ENCODE results near the gene MCC.

The MCC gene

GRCh38 chr5:113221294-113222176 is 266.7 kb downstream of the MCC start:
- no peak for TF ChIP-seq CTCF (IDR thresholded peaks at IDR 0.05; ENCODE audit: unreplicated experiment in 3 of 3)
- no peaks in the 10 kb centered on the region for H3K27me3 Mint-ChIP-seq (ENCODE audit: low read depth)
- peak overlapping the region; percentile 11 to 71 (median 43) for H3K27ac Mint-ChIP-seq
- H3K4me1 Mint-ChIP-seq, result peaks cover 75% of the 10 kb centered on the region
- no peak overlapping the region for H3K4me3 Mint-ChIP-seq
- H3K36me3 Mint-ChIP-seq (ENCODE audit: low read depth), result no peaks in the 10 kb centered on the region
- no peaks in the 10 kb centered on the region for H3K9me3 Mint-ChIP-seq

GRCh38 chr5:113219695-113220094 is 268.6 kb downstream of the MCC start:
- H3K36me3 Mint-ChIP-seq (ENCODE audit: low read depth), result no peaks in the 10 kb centered on the region
- peak overlapping the region; percentile 61 to 86 (median 66) for H3K27ac Mint-ChIP-seq
- no peaks in the 10 kb centered on the region for H3K27me3 Mint-ChIP-seq (ENCODE audit: low read depth)
- H3K4me1 Mint-ChIP-seq, result peaks cover 66% of the 10 kb centered on the region
- H3K4me3 Mint-ChIP-seq, result no peak overlapping the region
- H3K9me3 Mint-ChIP-seq, result no peaks in the 10 kb centered on the region
- no peak for TF ChIP-seq CTCF (IDR thresholded peaks at IDR 0.05; ENCODE audit: unreplicated experiment in 3 of 3)

- H3K27ac Mint-ChIP-seq, result peak overlapping the region; percentile 30 to 92 (median 66)
- no peak for TF ChIP-seq CTCF (IDR thresholded peaks at IDR 0.05; ENCODE audit: unreplicated experiment in 3 of 3)
- peaks cover 59% of the 10 kb centered on the region for H3K4me1 Mint-ChIP-seq
- no peaks in the 10 kb centered on the region for H3K36me3 Mint-ChIP-seq (ENCODE audit: low read depth)
- no peaks in the 10 kb centered on the region for H3K27me3 Mint-ChIP-seq (ENCODE audit: low read depth)
- H3K4me3 Mint-ChIP-seq, result peak overlapping the region in 1 of 3 experiments; percentile 43
- no peaks in the 10 kb centered on the region for H3K9me3 Mint-ChIP-seq
Observed at GRCh38 chr5:113218906-113219517, 269.2 kb downstream of the MCC start.

- Mint-ChIP-seq H3K27ac (peak overlapping the region; percentile 66 to 92 (median 83)), H3K36me3 (ENCODE audit: low read depth) (no peaks in the 10 kb centered on the region), H3K4me1 (peaks cover 51% of the 10 kb centered on the region), H3K9me3 (no peaks in the 10 kb centered on the region), H3K4me3 (peak overlapping the region; percentile 9 to 58 (median 26)), H3K27me3 (ENCODE audit: low read depth) (no peaks in the 10 kb centered on the region)
- TF ChIP-seq CTCF (IDR thresholded peaks at IDR 0.05; ENCODE audit: unreplicated experiment in 3 of 3), result no peak
Observed at GRCh38 chr5:113218200-113218599, 270.1 kb downstream of the MCC start.

GRCh38 chr5:113217619-113218184 is 270.6 kb downstream of the MCC start:
- TF ChIP-seq CTCF (IDR thresholded peaks at IDR 0.05; ENCODE audit: unreplicated experiment in 3 of 3), result no peak
- Mint-ChIP-seq H3K27me3 (ENCODE audit: low read depth) (no peaks in the 10 kb centered on the region), H3K9me3 (no peaks in the 10 kb centered on the region), H3K36me3 (ENCODE audit: low read depth) (no peaks in the 10 kb centered on the region), H3K4me1 (peaks cover 48% of the 10 kb centered on the region), H3K4me3 (peak overlapping the region in 1 of 3 experiments; percentile 10), H3K27ac (peak overlapping the region; percentile 66 to 92 (median 83))

All from nephron (organoid).